HTR-8/SVneo (cell line): ENCODE results near the gene NFX1.
"Not testable (repeated sequence)": the region's sequence is repeated elsewhere in the genome, so short reads cannot be mapped to it uniquely, and the experiment has no call there.

Experiments used
- DNase-seq: peaks from one replicate; pipeline ENCODE4 v3.0.0; 2011; ENCODE audit warnings: low spot score, mixed read lengths; ENCODE audit not compliant: insufficient read length
- FAIRE-seq: peaks from 2 replicates; lab custom pipeline; 2011; peaks lifted over from hg19 to GRCh38; lab: Jason Lieb, UNC

The NFX1 gene

GRCh38 chr9:33350310-33350709, 60.0 kb downstream of the NFX1 start:
- DNase-seq (no peak), FAIRE-seq (no peak)

DNA sequence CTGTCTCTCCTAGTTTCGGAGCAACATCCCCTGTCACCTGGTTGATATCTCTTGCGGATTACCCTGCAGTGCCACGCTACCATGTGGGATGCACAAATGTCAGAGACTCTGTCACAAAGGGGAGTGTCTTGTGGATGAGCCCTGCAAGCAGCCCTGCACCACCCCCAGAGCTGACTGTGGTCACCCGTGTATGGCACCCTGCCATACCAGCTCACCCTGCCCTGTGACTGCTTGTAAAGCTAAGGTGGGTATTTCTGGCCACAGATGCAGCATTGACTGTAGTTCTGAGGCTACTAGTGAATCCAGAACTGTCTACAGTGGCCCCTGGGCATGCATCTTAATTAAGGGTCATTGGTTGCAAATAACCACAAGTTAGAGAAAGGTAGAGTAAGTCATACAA, 61.2 kb downstream of the NFX1 start:
- DNase-seq (no peak), FAIRE-seq (no peak)

DNA sequence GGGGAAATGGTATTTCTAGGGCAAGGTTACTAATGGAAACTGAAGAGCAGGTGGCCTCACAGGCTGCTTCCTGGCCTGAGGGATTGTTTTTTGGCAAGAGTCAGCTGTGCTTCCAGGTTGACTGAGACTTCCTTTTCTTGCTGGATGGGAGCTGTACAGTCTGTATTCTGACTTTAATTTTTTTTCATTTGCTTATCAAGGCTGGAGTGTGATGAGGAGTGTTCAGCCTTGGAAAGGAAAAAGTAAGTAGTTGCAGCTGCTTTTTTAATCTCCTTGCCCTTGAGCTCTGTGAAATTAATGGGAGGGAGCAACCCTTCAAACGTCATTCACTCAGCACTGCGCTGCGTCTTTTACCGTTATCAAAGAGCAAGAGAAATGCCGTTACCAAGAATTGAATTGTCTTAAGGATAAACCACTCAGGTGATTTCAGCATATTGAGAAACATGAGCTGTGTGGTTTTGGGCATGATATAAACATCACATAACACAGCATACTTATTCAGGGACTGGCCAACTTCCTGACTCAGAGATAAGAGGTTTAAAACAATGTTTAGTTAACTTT, 64.4 kb downstream of the NFX1 start:
- no peak for FAIRE-seq
- DNase-seq, result no peak

DNA sequence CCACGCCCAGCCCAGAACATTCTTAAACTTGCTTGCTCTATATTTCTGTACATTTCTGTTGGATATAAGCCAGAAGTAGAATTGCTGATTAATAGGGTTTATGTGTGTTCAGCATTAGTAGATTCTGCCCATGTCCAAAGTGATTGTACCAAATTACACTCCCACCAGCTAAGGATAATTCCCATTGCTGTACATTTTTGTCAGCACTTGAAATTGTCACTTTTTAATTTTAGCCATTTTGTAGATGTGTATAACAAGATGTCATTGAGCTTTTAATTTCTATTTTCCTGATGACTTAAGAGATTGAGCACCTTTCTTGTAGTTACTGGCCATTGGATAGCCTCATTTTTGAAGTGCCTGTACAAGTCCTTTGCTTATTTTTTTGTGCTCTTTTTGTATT, 65.6 kb downstream of the NFX1 start:
- FAIRE-seq, result no peak
- no peak for DNase-seq

GRCh38 chr9:33358641-33359040, 68.3 kb downstream of the NFX1 start:
- FAIRE-seq, DNase-seq: not testable (repeated sequence)

- FAIRE-seq (no peak), DNase-seq (no peak)
These were observed 73.8 kb downstream of the NFX1 start for GRCh38 chr9:33364127-33364526.

DNA sequence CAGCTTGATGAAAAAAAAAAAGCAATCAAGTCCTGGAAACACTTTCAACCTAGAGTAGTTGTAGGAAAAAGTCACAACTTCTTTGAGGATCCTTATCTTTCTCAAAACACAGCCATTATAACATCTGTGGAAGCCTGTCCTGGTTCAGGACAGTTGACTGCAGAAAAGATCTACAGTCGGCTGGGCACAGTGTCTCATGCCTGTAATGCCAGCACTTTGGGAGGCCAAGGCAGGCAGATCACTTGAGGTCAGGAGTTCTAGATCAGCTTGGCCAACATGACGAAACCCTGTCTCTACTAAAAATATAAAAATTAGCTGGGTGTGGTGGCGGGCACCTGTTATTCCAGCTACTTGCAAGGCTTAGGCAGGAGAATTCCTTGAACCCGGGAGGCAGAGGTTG, 74.5 kb downstream of the NFX1 start:
- not testable (repeated sequence) for FAIRE-seq, DNase-seq

DNA sequence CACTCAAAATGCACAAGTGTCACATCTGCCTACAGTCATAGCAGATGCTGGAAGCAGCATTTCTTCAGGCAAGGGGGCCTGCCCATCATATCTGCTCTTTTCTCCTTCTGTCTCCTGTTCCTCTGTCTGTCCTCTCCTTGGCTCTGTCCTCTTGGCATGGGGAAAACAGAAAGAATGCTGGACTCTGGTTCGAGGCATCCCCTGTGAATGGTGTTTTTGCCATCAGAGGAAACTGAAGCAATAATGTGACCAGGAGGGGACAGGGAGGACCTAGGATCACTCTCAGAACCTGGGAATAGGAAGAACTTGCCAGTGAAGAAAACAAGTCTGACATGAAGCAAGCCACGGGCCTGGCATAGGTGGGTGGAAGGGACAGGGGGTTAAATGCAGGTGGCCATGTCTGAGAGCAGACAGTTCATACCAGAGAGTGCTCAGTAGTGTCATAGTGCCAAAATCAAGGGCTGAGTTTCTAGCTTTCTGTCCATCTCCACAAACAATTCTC, 76.7 kb downstream of the NFX1 start:
- FAIRE-seq (no peak), DNase-seq (no peak)

DNA sequence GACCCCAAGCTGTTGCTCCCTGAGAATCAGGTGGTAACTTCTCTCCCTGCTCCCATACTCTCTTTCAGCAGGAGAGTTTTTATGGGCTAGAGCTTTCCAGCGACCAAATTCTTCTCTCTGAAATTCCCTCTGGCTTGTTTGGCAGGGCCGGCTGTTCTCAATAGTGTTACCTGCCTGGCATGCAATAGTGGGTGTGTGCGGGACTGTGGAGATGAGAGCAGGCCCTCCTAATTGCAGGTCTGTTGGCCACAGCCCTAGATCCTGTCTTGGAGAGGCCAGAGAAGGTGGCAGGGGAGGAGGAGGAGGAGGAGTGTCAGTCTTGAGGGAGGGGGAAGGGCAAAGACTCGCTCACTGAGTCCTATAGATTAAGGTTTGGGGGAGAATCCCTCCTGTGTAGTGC, 82.6 kb downstream of the NFX1 start:
- no peak for FAIRE-seq
- DNase-seq, result no peak

- DNase-seq (no peak), FAIRE-seq (no peak)
These were observed 83.9 kb downstream of the NFX1 start for GRCh38 chr9:33374190-33374589.

GRCh38 chr9:33374634-33375237, 84.4 kb downstream of the NFX1 start:
- FAIRE-seq (no peak), DNase-seq (peak; percentile 59)

DNA sequence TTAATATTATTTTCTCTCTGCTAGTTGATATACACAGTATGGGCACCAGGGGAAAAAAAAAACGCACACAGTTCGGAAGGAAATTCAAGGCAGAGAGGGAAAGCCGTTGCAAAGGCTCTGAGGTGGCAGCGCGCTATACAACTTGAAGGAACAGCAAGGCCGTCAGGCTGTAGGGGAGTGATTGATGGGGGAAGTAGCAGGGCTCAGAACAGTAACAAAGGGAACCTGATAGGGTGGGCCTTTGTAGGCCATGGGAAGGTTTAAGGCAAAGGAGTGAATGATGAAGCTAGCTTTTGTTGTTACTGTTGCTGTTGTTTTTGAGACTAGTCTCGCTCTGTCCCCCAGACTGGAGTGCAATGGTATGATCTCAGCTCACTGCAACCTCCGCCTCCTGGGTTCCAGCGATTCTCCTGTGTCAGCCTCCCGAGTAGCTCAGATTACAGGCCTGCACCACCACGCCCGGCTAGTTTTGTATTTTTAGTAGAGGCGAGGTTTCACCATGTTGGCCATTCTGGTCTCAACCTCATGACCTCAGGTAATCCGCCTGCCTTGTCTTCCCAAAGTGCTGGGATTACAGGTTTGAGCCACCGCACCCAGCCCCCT, 85.0 kb downstream of the NFX1 start:
- DNase-seq (no peak), FAIRE-seq (no peak)

- DNase-seq (no peak), FAIRE-seq (no peak)
These were observed 85.6 kb downstream of the NFX1 start for GRCh38 chr9:33375841-33376321.

DNA sequence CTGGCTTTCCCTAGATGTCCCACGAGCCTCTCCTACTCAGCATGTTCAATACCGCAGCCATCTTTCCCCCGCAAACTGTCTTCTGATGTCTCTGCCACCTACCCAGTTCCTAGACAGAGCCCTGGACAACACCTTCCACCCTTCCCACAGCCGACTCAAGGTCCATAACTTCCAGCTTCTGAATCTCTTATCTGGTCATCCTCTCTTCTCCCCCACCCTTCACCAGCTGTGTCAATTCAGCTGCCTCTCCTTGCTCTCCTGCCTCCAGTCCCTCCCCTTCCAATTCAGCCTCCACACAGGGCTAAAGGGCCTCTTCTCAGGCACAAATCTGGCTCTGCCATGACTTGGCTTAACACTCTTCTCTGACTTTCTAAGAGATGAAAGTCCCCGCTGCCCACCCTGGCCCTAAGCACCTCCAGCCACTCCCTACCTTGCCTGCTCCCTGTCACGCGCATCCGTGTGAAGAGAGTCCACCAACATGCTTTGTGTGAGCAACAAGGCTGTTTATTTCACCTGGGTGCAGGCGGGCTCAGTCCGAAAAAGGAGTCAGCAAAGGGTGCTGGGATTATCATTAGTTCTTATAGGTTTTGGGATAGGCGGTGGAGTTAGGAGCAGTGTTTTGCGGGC, 86.9 kb downstream of the NFX1 start:
- FAIRE-seq (no peak), DNase-seq (no peak)

DNA sequence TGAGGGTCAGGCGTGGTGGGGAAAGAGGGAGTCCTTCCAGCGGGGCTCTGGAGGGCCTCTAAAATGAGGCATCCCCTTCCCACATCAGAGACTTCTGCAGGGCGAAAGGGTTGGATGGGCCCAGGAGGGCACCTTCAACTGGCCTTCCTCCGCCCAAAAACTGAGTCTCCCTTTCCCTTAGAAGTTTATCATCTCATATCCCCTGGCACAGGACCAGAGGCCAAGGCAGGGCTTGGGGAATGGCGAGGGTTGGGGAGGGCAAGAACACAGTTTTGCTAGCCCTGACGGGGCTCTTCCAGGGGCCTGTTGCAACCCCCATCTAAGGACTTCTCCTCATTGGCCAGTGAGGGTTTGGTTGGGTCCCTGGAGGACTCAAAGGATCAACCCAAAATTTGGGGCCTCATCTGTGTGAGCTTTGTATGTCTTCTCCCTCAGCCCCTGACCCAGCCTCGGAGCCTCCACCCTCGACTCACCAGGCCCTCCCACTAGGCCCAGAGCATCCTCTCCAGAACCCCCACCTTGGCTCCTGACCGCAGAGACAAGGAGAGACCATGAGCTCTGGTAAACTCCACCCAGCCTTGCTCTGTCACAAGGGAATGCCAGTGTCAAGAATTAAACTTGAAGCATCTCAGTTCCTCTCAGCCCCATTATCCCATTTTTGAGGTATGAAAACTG, 87.9 kb downstream of the NFX1 start:
- FAIRE-seq, result no peak

GRCh38 chr9:33379666-33380389, 89.5 kb downstream of the NFX1 start:
- DNase-seq (no peak), FAIRE-seq (no peak)

More for the DNA sequence above, 87.9 kb downstream of the NFX1 start:
- no peak for DNase-seq

DNA sequence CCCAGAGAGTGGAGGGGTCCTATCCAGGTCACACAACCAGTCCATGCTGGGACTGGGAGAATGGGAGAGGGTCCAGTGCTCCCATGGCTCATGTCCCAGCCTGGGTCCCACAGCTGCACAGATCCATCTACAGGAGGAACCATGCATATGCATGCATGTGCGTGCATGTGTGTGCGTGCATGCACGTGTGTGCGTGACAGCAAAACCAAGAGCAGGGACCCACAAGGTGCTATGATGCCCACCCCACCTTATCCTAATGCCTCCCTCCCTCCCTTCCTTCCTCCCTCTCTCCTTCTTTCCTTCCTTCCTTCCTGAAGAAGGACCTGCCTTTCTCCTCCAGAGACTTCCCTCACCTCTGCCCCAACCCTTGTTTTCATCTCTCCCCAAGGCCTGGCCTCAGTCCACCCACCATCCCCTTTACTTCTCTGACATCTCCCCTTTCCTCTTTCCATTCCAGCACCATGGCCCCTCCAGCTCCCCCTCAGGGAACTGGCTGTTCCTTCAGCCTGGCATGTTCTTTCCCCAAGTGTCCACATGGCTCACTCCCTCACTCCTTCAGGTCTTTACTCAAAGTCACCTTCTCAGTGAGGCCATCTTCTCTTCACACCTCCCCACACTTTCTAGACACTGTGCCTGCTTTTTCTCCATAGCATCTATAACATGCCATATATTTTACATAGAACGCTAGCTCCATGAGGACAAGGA, 90.2 kb downstream of the NFX1 start:
- FAIRE-seq, result no peak
- no peak for DNase-seq

GRCh38 chr9:33381231-33381791, 91.0 kb downstream of the NFX1 start:
- FAIRE-seq, result no peak
- DNase-seq, result no peak

- FAIRE-seq, DNase-seq: not testable (repeated sequence)
These were observed 92.1 kb downstream of the NFX1 start for GRCh38 chr9:33382397-33382796.
